Measurements from ENCODE around the gene LGMN.

Gene LGMN

GRCh38 chr14:92688434-92689375, 59.7 kb downstream of the LGMN start:
- H3K36me3 ChIP-seq (ENCODE audit: control insufficient read depth, insufficient read depth, low read length) = peaks cover 60% of the 10 kb centered on the region
- no peaks in the 10 kb centered on the region for H3K9me3 ChIP-seq (ENCODE audit: control insufficient read depth, low read length)
- peaks cover 20% of the 10 kb centered on the region for H3K4me1 ChIP-seq (ENCODE audit: control insufficient read depth, insufficient read depth, low read length, poor library complexity, severe bottlenecking)
- H3K27me3 ChIP-seq (replicated peaks; ENCODE audit: control insufficient read depth, insufficient read depth, low read length, poor library complexity, severe bottlenecking) = no peaks in the 10 kb centered on the region
- DNase-seq = no peak
- no peak overlapping the region for H3K27ac ChIP-seq (ENCODE audit: insufficient read depth, low read length, poor library complexity, severe bottlenecking)
- H3K4me3 ChIP-seq (ENCODE audit: insufficient read depth, low read depth, low read length, poor library complexity, severe bottlenecking) = no peak overlapping the region

GRCh38 chr14:92687681-92688433, 60.6 kb downstream of the LGMN start:
- Histone ChIP-seq H3K36me3 (ENCODE audit: control insufficient read depth, insufficient read depth, low read length) (peaks cover 68% of the 10 kb centered on the region), H3K9me3 (ENCODE audit: control insufficient read depth, low read length) (no peaks in the 10 kb centered on the region), H3K27me3 (replicated peaks; ENCODE audit: control insufficient read depth, insufficient read depth, low read length, poor library complexity, severe bottlenecking) (no peaks in the 10 kb centered on the region), H3K4me3 (ENCODE audit: insufficient read depth, low read depth, low read length, poor library complexity, severe bottlenecking) (no peak overlapping the region), H3K27ac (ENCODE audit: insufficient read depth, low read length, poor library complexity, severe bottlenecking) (no peak overlapping the region), H3K4me1 (ENCODE audit: control insufficient read depth, insufficient read depth, low read length, poor library complexity, severe bottlenecking) (peaks cover 12% of the 10 kb centered on the region)
- no peak for DNase-seq

- Histone ChIP-seq H3K9me3 (ENCODE audit: control insufficient read depth, low read length) (no peaks in the 10 kb centered on the region), H3K27me3 (replicated peaks; ENCODE audit: control insufficient read depth, insufficient read depth, low read length, poor library complexity, severe bottlenecking) (no peaks in the 10 kb centered on the region), H3K4me1 (ENCODE audit: control insufficient read depth, insufficient read depth, low read length, poor library complexity, severe bottlenecking) (peaks cover 3% of the 10 kb centered on the region), H3K36me3 (ENCODE audit: control insufficient read depth, insufficient read depth, low read length) (peaks cover 76% of the 10 kb centered on the region), H3K27ac (ENCODE audit: insufficient read depth, low read length, poor library complexity, severe bottlenecking) (peak overlapping the region; percentile 20), H3K4me3 (ENCODE audit: insufficient read depth, low read depth, low read length, poor library complexity, severe bottlenecking) (no peak overlapping the region)
- DNase-seq = peak; percentile 31 to 47 (median 36)
Observed at GRCh38 chr14:92686900-92687427, 61.5 kb downstream of the LGMN start.

GRCh38 chr14:92686411-92686899, 62.0 kb downstream of the LGMN start:
- H3K9me3 ChIP-seq (ENCODE audit: control insufficient read depth, low read length) = no peaks in the 10 kb centered on the region
- DNase-seq = no peak
- no peak overlapping the region for H3K4me3 ChIP-seq (ENCODE audit: insufficient read depth, low read depth, low read length, poor library complexity, severe bottlenecking)
- peaks cover 80% of the 10 kb centered on the region for H3K36me3 ChIP-seq (ENCODE audit: control insufficient read depth, insufficient read depth, low read length)
- peaks cover 3% of the 10 kb centered on the region for H3K4me1 ChIP-seq (ENCODE audit: control insufficient read depth, insufficient read depth, low read length, poor library complexity, severe bottlenecking)
- peak overlapping the region; percentile 20 for H3K27ac ChIP-seq (ENCODE audit: insufficient read depth, low read length, poor library complexity, severe bottlenecking)
- no peaks in the 10 kb centered on the region for H3K27me3 ChIP-seq (replicated peaks; ENCODE audit: control insufficient read depth, insufficient read depth, low read length, poor library complexity, severe bottlenecking)

- H3K36me3 ChIP-seq (ENCODE audit: control insufficient read depth, insufficient read depth, low read length) = peaks cover 84% of the 10 kb centered on the region
- H3K4me3 ChIP-seq (ENCODE audit: insufficient read depth, low read depth, low read length, poor library complexity, severe bottlenecking) = no peak overlapping the region
- no peaks in the 10 kb centered on the region for H3K9me3 ChIP-seq (ENCODE audit: control insufficient read depth, low read length)
- H3K4me1 ChIP-seq (ENCODE audit: control insufficient read depth, insufficient read depth, low read length, poor library complexity, severe bottlenecking) = peaks cover 9% of the 10 kb centered on the region
- no peaks in the 10 kb centered on the region for H3K27me3 ChIP-seq (replicated peaks; ENCODE audit: control insufficient read depth, insufficient read depth, low read length, poor library complexity, severe bottlenecking)
- no peak for DNase-seq
- H3K27ac ChIP-seq (ENCODE audit: insufficient read depth, low read length, poor library complexity, severe bottlenecking) = peak overlapping the region; percentile 21
Observed at GRCh38 chr14:92685784-92686355, 62.6 kb downstream of the LGMN start.

- no peaks in the 10 kb centered on the region for H3K27me3 ChIP-seq (replicated peaks; ENCODE audit: control insufficient read depth, insufficient read depth, low read length, poor library complexity, severe bottlenecking)
- DNase-seq = no peak
- H3K27ac ChIP-seq (ENCODE audit: insufficient read depth, low read length, poor library complexity, severe bottlenecking) = no peak overlapping the region
- H3K9me3 ChIP-seq (ENCODE audit: control insufficient read depth, low read length) = no peaks in the 10 kb centered on the region
- H3K4me3 ChIP-seq (ENCODE audit: insufficient read depth, low read depth, low read length, poor library complexity, severe bottlenecking) = no peak overlapping the region
- H3K36me3 ChIP-seq (ENCODE audit: control insufficient read depth, insufficient read depth, low read length) = peaks cover 87% of the 10 kb centered on the region
- H3K4me1 ChIP-seq (ENCODE audit: control insufficient read depth, insufficient read depth, low read length, poor library complexity, severe bottlenecking) = peaks cover 10% of the 10 kb centered on the region
Observed at GRCh38 chr14:92684801-92685560, 63.4 kb downstream of the LGMN start.

GRCh38 chr14:92683041-92683440, 65.4 kb downstream of the LGMN start:
- peaks cover 10% of the 10 kb centered on the region for H3K4me1 ChIP-seq (ENCODE audit: control insufficient read depth, insufficient read depth, low read length, poor library complexity, severe bottlenecking)
- no peak overlapping the region for H3K4me3 ChIP-seq (ENCODE audit: insufficient read depth, low read depth, low read length, poor library complexity, severe bottlenecking)
- no peaks in the 10 kb centered on the region for H3K9me3 ChIP-seq (ENCODE audit: control insufficient read depth, low read length)
- no peak for DNase-seq
- peaks cover 91% of the 10 kb centered on the region for H3K36me3 ChIP-seq (ENCODE audit: control insufficient read depth, insufficient read depth, low read length)
- H3K27me3 ChIP-seq (replicated peaks; ENCODE audit: control insufficient read depth, insufficient read depth, low read length, poor library complexity, severe bottlenecking) = no peaks in the 10 kb centered on the region
- no peak overlapping the region for H3K27ac ChIP-seq (ENCODE audit: insufficient read depth, low read length, poor library complexity, severe bottlenecking)

GRCh38 chr14:92680781-92681650, 67.4 kb downstream of the LGMN start:
- peaks cover 93% of the 10 kb centered on the region for H3K36me3 ChIP-seq (ENCODE audit: control insufficient read depth, insufficient read depth, low read length)
- H3K27me3 ChIP-seq (replicated peaks; ENCODE audit: control insufficient read depth, insufficient read depth, low read length, poor library complexity, severe bottlenecking) = no peaks in the 10 kb centered on the region
- H3K27ac ChIP-seq (ENCODE audit: insufficient read depth, low read length, poor library complexity, severe bottlenecking) = peak overlapping the region; percentile 40

More at GRCh38 chr14:92680781-92681650, 67.4 kb downstream of the LGMN start:
- peaks cover 15% of the 10 kb centered on the region for H3K4me1 ChIP-seq (ENCODE audit: control insufficient read depth, insufficient read depth, low read length, poor library complexity, severe bottlenecking)
- H3K9me3 ChIP-seq (ENCODE audit: control insufficient read depth, low read length) = no peaks in the 10 kb centered on the region
- H3K4me3 ChIP-seq (ENCODE audit: insufficient read depth, low read depth, low read length, poor library complexity, severe bottlenecking) = no peak overlapping the region
- DNase-seq = peak; percentile 48 to 56 (median 52)
